ENCODE measurements around the gene GNB3. TPM values are rescaled to one million over a fixed set of nuclear protein-coding genes. Genes with fewer than 3 reads are reported as not detected.

Gene GNB3
- total RNA-seq, result 0.28 and 0.92 TPM in 2 replicates

GRCh38 chr12:6840761-6841515 is at the start of gene GNB3:
GNB3 (plus strand) TSS chr12:6840925; CDS start chr12:6841288, 363 bp downstream.

GRCh38 chr12:6821591-6822425 is 18.9 kb upstream of the GNB3 start, which contains the start of gene GPR162:
GPR162 (plus strand) TSS chr12:6821821; CDS start chr12:6823899, 2,078 bp downstream.

GRCh38 chr12:6827982-6828780 is 12.5 kb upstream of the GNB3 start, which contains the start of gene P3H3:
P3H3 (plus strand) TSS chr12:6828407; CDS start chr12:6828441, 34 bp downstream.

GRCh38 chr12:6851153-6851920 is 10.6 kb downstream of the GNB3 start, which contains the start of gene CDCA3:
CDCA3 (minus strand) TSS chr12:6851286; CDS start chr12:6850952, 334 bp downstream.

GRCh38 chr12:6851921-6852650 is 11.4 kb downstream of the GNB3 start, which contains the start of gene USP5:
USP5 (plus strand) TSS chr12:6852150; CDS start chr12:6852180, 30 bp downstream.

DNA sequence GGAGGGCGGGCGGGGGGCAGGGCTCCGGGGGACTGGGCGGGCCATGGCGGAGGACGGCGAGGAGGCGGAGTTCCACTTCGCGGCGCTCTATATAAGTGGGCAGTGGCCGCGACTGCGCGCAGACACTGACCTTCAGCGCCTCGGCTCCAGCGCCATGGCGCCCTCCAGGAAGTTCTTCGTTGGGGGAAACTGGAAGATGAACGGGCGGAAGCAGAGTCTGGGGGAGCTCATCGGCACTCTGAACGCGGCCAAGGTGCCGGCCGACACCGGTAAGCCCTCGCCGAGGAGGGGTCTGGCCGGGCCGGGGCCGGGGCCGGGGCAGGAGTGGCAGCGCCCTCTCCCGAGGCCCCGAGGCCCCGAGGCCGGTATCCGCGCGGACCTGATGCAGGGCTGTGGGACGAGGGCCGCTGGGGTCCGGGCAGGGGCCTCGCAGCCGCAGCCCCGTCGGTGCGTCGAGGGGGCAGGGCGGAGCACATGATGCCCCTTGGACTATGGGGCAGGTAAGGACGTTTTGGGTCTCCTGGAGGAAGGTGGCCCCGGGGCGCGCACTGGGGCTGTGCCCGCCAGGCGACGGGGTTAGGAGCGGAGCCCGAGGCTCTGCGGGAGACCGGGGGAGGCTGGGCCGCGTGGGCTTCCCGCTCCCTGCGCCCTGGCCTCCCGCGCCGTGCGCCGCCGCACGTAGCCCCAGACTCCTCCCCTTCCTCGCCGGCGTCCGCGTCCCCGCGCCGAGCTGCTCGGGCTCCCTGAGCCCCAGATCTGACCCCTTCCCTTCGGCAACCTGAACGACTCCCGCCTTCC is 26.9 kb downstream of the GNB3 start, which contains the start of gene TPI1:
Gene TPI1, plus strand, starts transcription at position 119 of the 798 bp plus-strand sequence. Its CDS starts 36 bp downstream, at position 155.

GRCh38 chr12:6873094-6874014 is 32.6 kb downstream of the GNB3 start, which contains the start of gene SPSB2:
SPSB2 (minus strand) TSS chr12:6873303; CDS start chr12:6872901, 402 bp downstream.

Other genes starting within 250 kb of the GNB3 start
- gene CHD4, start 233.5 kb upstream of the GNB3 start, total RNA-seq, result 180 and 243 TPM in 2 replicates
- 16.6 TPM in 2 replicates for gene LPAR5, start 205.0 kb upstream of the GNB3 start, total RNA-seq
- gene ACRBP, start 193.5 kb upstream of the GNB3 start, total RNA-seq, result 0.28 TPM in 1 of 2 replicates, not detected in the other
- gene ING4, start 177.8 kb upstream of the GNB3 start, total RNA-seq, result 19.8 and 24.4 TPM in 2 replicates
- gene ZNF384, start 151.6 kb upstream of the GNB3 start, total RNA-seq, result 15.1 and 21.8 TPM in 2 replicates
- gene PIANP, start 140.1 kb upstream of the GNB3 start, total RNA-seq, result not detected in 2 replicates
- gene COPS7A, start 116.9 kb upstream of the GNB3 start, total RNA-seq, result 56.4 and 63.6 TPM in 2 replicates
- 329 and 348 TPM in 2 replicates for gene MLF2, start 87.8 kb upstream of the GNB3 start, total RNA-seq
- 166 and 192 TPM in 2 replicates for gene PTMS, start 74.6 kb upstream of the GNB3 start, total RNA-seq
- gene LAG3, start 68.4 kb upstream of the GNB3 start, total RNA-seq, result 0.14 TPM in 1 of 2 replicates, not detected in the other
- 0.21 and 0.23 TPM in 2 replicates for gene CD4, start 51.4 kb upstream of the GNB3 start, total RNA-seq
- gene GPR162, start 19.1 kb upstream of the GNB3 start, total RNA-seq, result 0.09 and 0.21 TPM in 2 replicates
- gene P3H3, start 12.5 kb upstream of the GNB3 start, total RNA-seq, result 19.7 and 23.4 TPM in 2 replicates
- gene CDCA3, start 10.4 kb downstream of the GNB3 start, total RNA-seq, result 23.6 and 41.0 TPM in 2 replicates
- gene USP5, start 11.2 kb downstream of the GNB3 start, total RNA-seq, result 72.2 and 82.5 TPM in 2 replicates
- 1,425 and 1,466 TPM in 2 replicates for gene TPI1, start 26.6 kb downstream of the GNB3 start, total RNA-seq
- 8.6 and 11.8 TPM in 2 replicates for gene SPSB2, start 32.4 kb downstream of the GNB3 start, total RNA-seq
- 5.9 and 8.9 TPM in 2 replicates for gene LRRC23, start 63.9 kb downstream of the GNB3 start, total RNA-seq
- 8.0 and 11.1 TPM in 2 replicates for gene ENO2, start 73.7 kb downstream of the GNB3 start, total RNA-seq
- 13.0 and 21.7 TPM in 2 replicates for gene ATN1, start 87.0 kb downstream of the GNB3 start, total RNA-seq
- gene RNU7-1, start 102.9 kb downstream of the GNB3 start, total RNA-seq, result not detected in 2 replicates
- 103 and 166 TPM in 2 replicates for gene C12orf57, start 103.1 kb downstream of the GNB3 start, total RNA-seq
- gene PTPN6, start 110.4 kb downstream of the GNB3 start, total RNA-seq, result 17.7 and 21.0 TPM in 2 replicates
- gene PHB2, start 129.7 kb downstream of the GNB3 start, total RNA-seq, result 217 and 322 TPM in 2 replicates
- 95.7 and 103 TPM in 2 replicates for gene EMG1, start 130.0 kb downstream of the GNB3 start, total RNA-seq
- gene LPCAT3, start 177.6 kb downstream of the GNB3 start, total RNA-seq, result 25.0 and 39.4 TPM in 2 replicates
- 1.6 and 2.1 TPM in 2 replicates for gene C1S, start 219.8 kb downstream of the GNB3 start, total RNA-seq

Data from airway epithelial cell (primary cell).